OCI-LY1 (cell line): ENCODE data around the gene AMZ1.

Experiments
- CTCF ChIP-seq: fragments of 200-600 bp; sonication (generic), shearing (Covaris generic); IDR thresholded peaks from 2 replicates; pipeline ENCODE4 v1.5.1; 2017; ENCODE audit warnings: mild to moderate bottlenecking, antibody characterized with exemption, low read length, moderate library complexity, mixed read lengths
- EZH2 ChIP-seq: fragments of 200-600 bp; sonication (generic), shearing (Covaris generic); IDR thresholded peaks from 2 replicates; pipeline ENCODE4 v1.8.0; 2017; ENCODE audit warnings: borderline replicate concordance, mixed run types, mild to moderate bottlenecking, antibody characterized with exemption, low read length, moderate library complexity, mixed read lengths

- no peak for TF ChIP-seq EZH2
- peak; percentile 80 for TF ChIP-seq CTCF
Observed at GRCh38 chr7:2719007-2719406, 31.0 kb downstream of the AMZ1 start.
